Gastrocnemius medialis (tissue), 4 donors: ENCODE data around the gene SHISAL2B.

Source experiments
- POLR2A ChIP-seq, 2 donors: fragments of 450-650 bp; IDR thresholded peaks; one replicate each; pipeline ENCODE4 v1.6.1; 2017; ENCODE audit warnings: antibody characterized with exemption in 2 of 2, mild to moderate bottlenecking in 2 of 2, moderate library complexity in 2 of 2
- TF ChIP-seq, protein P1 (sequence below), 5 experiments: fragments of 450-650 bp in 3 of 5; fragments of 200-600 bp in 2 of 5; sonication (generic) in 2 of 5; IDR thresholded peaks in 4 of 5; conservative IDR thresholded peaks in 1 of 5; 1 replicate in 4 of 5; 2 replicates in 1 of 5; pipeline ENCODE4 v1.5.1; 2016 to 2019; ENCODE audit warnings: antibody characterized with exemption in 5 of 5, mild to moderate bottlenecking in 3 of 5, moderate library complexity in 3 of 5

DNA sequence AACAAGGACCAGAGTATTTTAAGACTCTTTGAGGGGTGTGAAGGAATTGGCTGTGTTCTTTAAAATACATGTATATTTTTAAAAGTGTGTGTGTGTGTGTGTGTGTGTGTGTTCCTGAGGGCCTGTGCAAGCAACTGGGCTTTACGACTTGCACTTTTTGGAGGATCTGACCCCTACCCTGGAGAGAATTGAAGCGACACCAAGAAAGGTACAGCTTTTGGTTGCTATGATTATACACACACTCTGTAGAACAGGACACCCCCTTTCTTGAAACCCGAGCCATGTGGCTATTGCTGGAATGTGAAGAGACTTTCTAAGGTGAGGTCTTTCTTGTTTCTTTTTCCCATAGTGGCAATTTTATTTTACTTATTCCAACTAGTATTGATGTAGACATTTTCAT is 988 bp downstream of the SHISAL2B start:
- TF ChIP-seq, protein P1, sequence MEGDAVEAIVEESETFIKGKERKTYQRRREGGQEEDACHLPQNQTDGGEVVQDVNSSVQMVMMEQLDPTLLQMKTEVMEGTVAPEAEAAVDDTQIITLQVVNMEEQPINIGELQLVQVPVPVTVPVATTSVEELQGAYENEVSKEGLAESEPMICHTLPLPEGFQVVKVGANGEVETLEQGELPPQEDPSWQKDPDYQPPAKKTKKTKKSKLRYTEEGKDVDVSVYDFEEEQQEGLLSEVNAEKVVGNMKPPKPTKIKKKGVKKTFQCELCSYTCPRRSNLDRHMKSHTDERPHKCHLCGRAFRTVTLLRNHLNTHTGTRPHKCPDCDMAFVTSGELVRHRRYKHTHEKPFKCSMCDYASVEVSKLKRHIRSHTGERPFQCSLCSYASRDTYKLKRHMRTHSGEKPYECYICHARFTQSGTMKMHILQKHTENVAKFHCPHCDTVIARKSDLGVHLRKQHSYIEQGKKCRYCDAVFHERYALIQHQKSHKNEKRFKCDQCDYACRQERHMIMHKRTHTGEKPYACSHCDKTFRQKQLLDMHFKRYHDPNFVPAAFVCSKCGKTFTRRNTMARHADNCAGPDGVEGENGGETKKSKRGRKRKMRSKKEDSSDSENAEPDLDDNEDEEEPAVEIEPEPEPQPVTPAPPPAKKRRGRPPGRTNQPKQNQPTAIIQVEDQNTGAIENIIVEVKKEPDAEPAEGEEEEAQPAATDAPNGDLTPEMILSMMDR (IDR thresholded peaks at IDR 0.05 in 4 of 5, conservative IDR thresholded peaks at IDR 0.05 in 1 of 5): no peak
- TF ChIP-seq POLR2A (IDR thresholded peaks at IDR 0.05): no peak
